ENCODE results near the gene GATA3. TPM values are rescaled to one million over a fixed set of nuclear protein-coding genes. Genes with fewer than 3 reads are reported as not detected.

The GATA3 gene
- total RNA-seq, 1 experiment from 2014 or later, result 3.1 TPM

- CTCF ChIA-PET, result no interaction called here
- peaks cover 13% of the 10 kb centered on the region for H3K4me1 ChIP-seq (ENCODE audit: insufficient read depth, low read length, poor library complexity, severe bottlenecking)
Observed at GRCh38 chr10:8063128-8063908, 8.8 kb downstream of the GATA3 start.

GRCh38 chr10:8063935-8064334 is 9.4 kb downstream of the GATA3 start:
- Histone ChIP-seq H3K27me3 (replicated peaks; ENCODE audit: insufficient read depth, low read depth, low read length, poor library complexity) (no peaks in the 10 kb centered on the region), H3K4me3 (ENCODE audit: low read depth, low read length, poor library complexity, severe bottlenecking) (no peak overlapping the region), H3K27ac (ENCODE audit: low read depth, low read length, poor library complexity, severe bottlenecking) (no peak overlapping the region), H3K4me1 (ENCODE audit: insufficient read depth, low read length, poor library complexity, severe bottlenecking) (peaks cover 13% of the 10 kb centered on the region), H3K9me3 (ENCODE audit: low read depth, low read length, poor library complexity, severe bottlenecking) (no peaks in the 10 kb centered on the region), H3K36me3 (ENCODE audit: insufficient read depth, low read length, poor library complexity, severe bottlenecking) (peaks cover 3% of the 10 kb centered on the region)
- POLR2A ChIA-PET (ENCODE audit: low non-redundant PET), result no interaction called here
- CTCF ChIA-PET, result no interaction called here
- DNase-seq (ENCODE audit: low spot score), result no peak
- intact Hi-C loops (cut with micrococcal nuclease; ENCODE audit: unreplicated experiment), result no loop called here
- BruUV-seq (replicated peaks), result no TSS peak
- TF ChIP-seq EZH2 (IDR thresholded peaks at IDR 0.05; ENCODE audit: borderline replicate concordance, low read depth, low read length, poor library complexity, severe bottlenecking) (no peak), CTCF (conservative IDR thresholded peaks at IDR 0.05; ENCODE audit: low read depth, low read length) (no peak)

More at GRCh38 chr10:8063128-8063908, 8.8 kb downstream of the GATA3 start:
- intact Hi-C loops (cut with micrococcal nuclease; ENCODE audit: unreplicated experiment), result no loop called here
- Histone ChIP-seq H3K9me3 (ENCODE audit: low read depth, low read length, poor library complexity, severe bottlenecking) (no peaks in the 10 kb centered on the region), H3K27ac (ENCODE audit: low read depth, low read length, poor library complexity, severe bottlenecking) (no peak overlapping the region), H3K4me3 (ENCODE audit: low read depth, low read length, poor library complexity, severe bottlenecking) (no peak overlapping the region), H3K27me3 (replicated peaks; ENCODE audit: insufficient read depth, low read depth, low read length, poor library complexity) (no peaks in the 10 kb centered on the region), H3K36me3 (ENCODE audit: insufficient read depth, low read length, poor library complexity, severe bottlenecking) (peaks cover 3% of the 10 kb centered on the region)
- POLR2A ChIA-PET (ENCODE audit: low non-redundant PET), result no interaction called here
- BruUV-seq (replicated peaks), result no TSS peak
- TF ChIP-seq EZH2 (IDR thresholded peaks at IDR 0.05; ENCODE audit: borderline replicate concordance, low read depth, low read length, poor library complexity, severe bottlenecking), result no peak
- TF ChIP-seq CTCF (conservative IDR thresholded peaks at IDR 0.05; ENCODE audit: low read depth, low read length), result no peak
- no peak for DNase-seq (ENCODE audit: low spot score)

- POLR2A ChIA-PET (ENCODE audit: low non-redundant PET), result no interaction called here
- CTCF ChIA-PET, result no interaction called here
- Histone ChIP-seq H3K36me3 (ENCODE audit: insufficient read depth, low read length, poor library complexity, severe bottlenecking) (peaks cover 3% of the 10 kb centered on the region), H3K27me3 (replicated peaks; ENCODE audit: insufficient read depth, low read depth, low read length, poor library complexity) (no peaks in the 10 kb centered on the region), H3K27ac (ENCODE audit: low read depth, low read length, poor library complexity, severe bottlenecking) (no peak overlapping the region), H3K9me3 (ENCODE audit: low read depth, low read length, poor library complexity, severe bottlenecking) (no peaks in the 10 kb centered on the region), H3K4me1 (ENCODE audit: insufficient read depth, low read length, poor library complexity, severe bottlenecking) (peaks cover 13% of the 10 kb centered on the region), H3K4me3 (ENCODE audit: low read depth, low read length, poor library complexity, severe bottlenecking) (no peak overlapping the region)
- no peak for TF ChIP-seq CTCF (conservative IDR thresholded peaks at IDR 0.05; ENCODE audit: low read depth, low read length)
- TF ChIP-seq EZH2 (IDR thresholded peaks at IDR 0.05; ENCODE audit: borderline replicate concordance, low read depth, low read length, poor library complexity, severe bottlenecking), result no peak
- no TSS peak for BruUV-seq (replicated peaks)
- intact Hi-C loops (cut with micrococcal nuclease; ENCODE audit: unreplicated experiment), result no loop called here
- DNase-seq (ENCODE audit: low spot score), result no peak
Observed at GRCh38 chr10:8064436-8064835, 9.9 kb downstream of the GATA3 start.
